Osteoblast (primary cell): ENCODE results near the gene RAD51B. TPM values are rescaled to one million over a fixed set of nuclear protein-coding genes. Genes with fewer than 3 reads are reported as not detected.
"Not testable (repeated sequence)": the region's sequence is repeated elsewhere in the genome, so short reads cannot be mapped to it uniquely, and the experiment has no call there.

Source experiments
- DNase-seq: peaks from one replicate; pipeline ENCODE4 v3.0.0; 2011; ENCODE audit warnings: low spot score, mixed read lengths; ENCODE audit not compliant: insufficient read length; ENCODE audit errors: missing footprints
- H2AFZ ChIP-seq: 2 replicates; pipeline ENCODE4 v1.6.0; 2011; ENCODE audit warnings: mild to moderate bottlenecking, low read length
- H3K27ac ChIP-seq: 2 replicates; pipeline ENCODE4 v1.5.1; 2011; ENCODE audit warnings: mild to moderate bottlenecking, low read depth, low read length, moderate library complexity
- H3K27me3 ChIP-seq: 2 replicates; pipeline ENCODE4 v1.6.0; 2012; ENCODE audit warnings: mild to moderate bottlenecking, control low read depth, inconsistent platforms, low read length, moderate library complexity; ENCODE audit not compliant: insufficient read depth
- H3K36me3 ChIP-seq: 2 replicates; pipeline ENCODE4 v1.5.1; 2011; ENCODE audit warnings: mild to moderate bottlenecking, low read length, control low read depth, moderate library complexity; ENCODE audit not compliant: insufficient read depth
- H3K4me1 ChIP-seq: 2 replicates; pipeline ENCODE4 v1.5.1; 2011; ENCODE audit warnings: mild to moderate bottlenecking, low read length, control low read depth, moderate library complexity; ENCODE audit not compliant: insufficient read depth
- H3K4me2 ChIP-seq: 2 replicates; pipeline ENCODE4 v1.6.0; 2011; ENCODE audit warnings: mild to moderate bottlenecking, low read length; ENCODE audit not compliant: insufficient read depth
- H3K4me3 ChIP-seq: fragments of 200-600 bp; sonication (generic); 3 replicates; pipeline ENCODE4 v1.5.1; 2012; ENCODE audit warnings: mild to moderate bottlenecking, low read length, inconsistent platforms; ENCODE audit not compliant: insufficient read depth
- H3K79me2 ChIP-seq: 2 replicates; pipeline ENCODE4 v1.6.0; 2012; ENCODE audit warnings: mild to moderate bottlenecking, low read length, control low read depth, inconsistent platforms; ENCODE audit not compliant: insufficient read depth
- H3K9me3 ChIP-seq: 2 replicates; pipeline ENCODE4 v1.5.1; 2011; ENCODE audit warnings: low read depth, low read length, control low read depth
- H4K20me1 ChIP-seq: 2 replicates; pipeline ENCODE4 v1.6.0; 2012; ENCODE audit warnings: mild to moderate bottlenecking, low read length, control low read depth; ENCODE audit not compliant: insufficient read depth
- total RNA-seq: library from RNA; depleted of rRNA; stranded (reverse); fragments of >200 nt; gene quantifications from 2 replicates; pipeline ENCODE4 v1.2.3, GENCODE V29; 2012
- TF ChIP-seq, protein P1 (sequence below): IDR thresholded peaks from 2 replicates; pipeline ENCODE4 v1.5.1; 2011; ENCODE audit warnings: mild to moderate bottlenecking, low read depth, low read length, moderate library complexity; ENCODE audit errors: extremely low read depth

Gene RAD51B
- total RNA-seq, 1 donor = 13.8 TPM

DNA sequence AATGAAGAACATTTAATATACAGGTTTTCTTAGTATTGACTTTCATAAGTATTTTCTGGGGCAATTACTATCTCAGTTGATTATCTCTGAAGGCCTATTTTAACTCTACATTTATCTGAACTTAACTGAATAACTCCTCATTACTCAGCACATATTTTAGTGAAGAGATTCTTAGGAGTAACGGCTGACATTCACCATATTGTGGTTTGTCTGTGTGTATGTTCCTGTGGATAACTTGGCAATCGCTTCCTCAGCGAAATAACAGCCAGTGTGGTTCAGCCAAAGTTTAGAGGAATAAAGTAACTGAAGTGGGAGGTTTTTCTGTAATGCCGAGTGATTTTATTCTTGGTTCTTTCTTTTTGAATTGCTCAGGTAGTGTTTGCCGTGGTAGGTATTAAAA lies 168.0 kb downstream of the RAD51B start:
- Histone ChIP-seq H4K20me1 (no peaks in the 10 kb centered on the region), H3K27ac (peak overlapping the region; percentile 82), H2AFZ (peak overlapping the region; percentile 21), H3K27me3 (no peaks in the 10 kb centered on the region), H3K79me2 (no peaks in the 10 kb centered on the region), H3K4me3 (peak overlapping the region; percentile 50), H3K4me2 (peak overlapping the region; percentile 67), H3K36me3 (no peaks in the 10 kb centered on the region), H3K9me3 (no peaks in the 10 kb centered on the region), H3K4me1 (peaks cover 24% of the 10 kb centered on the region)
- TF ChIP-seq, protein P1, sequence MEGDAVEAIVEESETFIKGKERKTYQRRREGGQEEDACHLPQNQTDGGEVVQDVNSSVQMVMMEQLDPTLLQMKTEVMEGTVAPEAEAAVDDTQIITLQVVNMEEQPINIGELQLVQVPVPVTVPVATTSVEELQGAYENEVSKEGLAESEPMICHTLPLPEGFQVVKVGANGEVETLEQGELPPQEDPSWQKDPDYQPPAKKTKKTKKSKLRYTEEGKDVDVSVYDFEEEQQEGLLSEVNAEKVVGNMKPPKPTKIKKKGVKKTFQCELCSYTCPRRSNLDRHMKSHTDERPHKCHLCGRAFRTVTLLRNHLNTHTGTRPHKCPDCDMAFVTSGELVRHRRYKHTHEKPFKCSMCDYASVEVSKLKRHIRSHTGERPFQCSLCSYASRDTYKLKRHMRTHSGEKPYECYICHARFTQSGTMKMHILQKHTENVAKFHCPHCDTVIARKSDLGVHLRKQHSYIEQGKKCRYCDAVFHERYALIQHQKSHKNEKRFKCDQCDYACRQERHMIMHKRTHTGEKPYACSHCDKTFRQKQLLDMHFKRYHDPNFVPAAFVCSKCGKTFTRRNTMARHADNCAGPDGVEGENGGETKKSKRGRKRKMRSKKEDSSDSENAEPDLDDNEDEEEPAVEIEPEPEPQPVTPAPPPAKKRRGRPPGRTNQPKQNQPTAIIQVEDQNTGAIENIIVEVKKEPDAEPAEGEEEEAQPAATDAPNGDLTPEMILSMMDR = no peak
- no peak for DNase-seq

DNA sequence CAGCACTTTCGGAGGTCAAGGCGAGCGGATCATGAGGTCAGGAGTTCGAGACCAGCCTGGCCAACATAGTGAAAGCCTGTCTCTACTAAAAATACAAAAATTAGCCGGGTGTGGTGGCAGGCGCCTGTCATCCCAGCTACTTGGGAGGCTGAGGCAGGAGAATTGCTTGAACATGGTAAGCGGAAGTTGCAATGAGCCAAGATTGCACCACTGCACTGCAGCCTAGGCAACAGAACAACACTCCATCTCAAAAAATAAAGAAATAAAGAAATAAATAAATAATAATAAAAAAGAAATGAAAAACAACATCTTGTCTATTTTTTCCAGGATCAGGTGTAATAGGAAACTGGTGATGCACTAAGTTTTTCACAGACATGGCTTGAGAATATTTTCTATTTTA lies 168.6 kb downstream of the RAD51B start:
- H3K27ac ChIP-seq = peak overlapping the region; percentile 82
- H3K4me2 ChIP-seq = peak overlapping the region; percentile 67

DNA sequence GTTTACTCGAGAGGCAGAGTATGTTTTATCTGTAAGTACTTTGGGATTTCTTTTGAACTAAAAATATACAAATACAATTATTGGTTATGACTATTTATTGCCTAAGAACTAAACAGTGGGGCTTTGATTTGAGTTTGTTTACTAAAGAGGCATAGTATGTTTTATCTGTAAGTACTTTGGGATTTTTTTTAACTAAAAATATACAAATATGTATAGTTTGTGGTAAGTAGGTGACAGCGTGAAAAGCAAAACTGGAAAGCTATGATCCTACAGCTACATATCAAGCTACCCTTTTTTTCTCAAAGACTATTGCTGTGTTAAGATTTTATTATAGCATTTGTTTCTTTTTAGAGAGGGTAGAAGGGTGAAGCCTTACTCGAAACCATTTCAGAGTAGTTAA lies 171.0 kb downstream of the RAD51B start:
- Histone ChIP-seq H3K27ac (no peak overlapping the region), H3K79me2 (no peaks in the 10 kb centered on the region), H2AFZ (no peak overlapping the region), H4K20me1 (no peaks in the 10 kb centered on the region), H3K4me2 (no peak overlapping the region), H3K27me3 (no peaks in the 10 kb centered on the region), H3K4me1 (peaks cover 21% of the 10 kb centered on the region), H3K4me3 (no peak overlapping the region), H3K36me3 (no peaks in the 10 kb centered on the region), H3K9me3 (no peaks in the 10 kb centered on the region)
- DNase-seq = no peak
- TF ChIP-seq, protein P1 = no peak

More for the DNA sequence above, 168.6 kb downstream of the RAD51B start:
- peak overlapping the region; percentile 50 for H3K4me3 ChIP-seq
- H3K36me3 ChIP-seq, H3K79me2 ChIP-seq, H3K27me3 ChIP-seq, H2AFZ ChIP-seq, H3K9me3 ChIP-seq, DNase-seq, H4K20me1 ChIP-seq: not testable (repeated sequence)
- peaks cover 24% of the 10 kb centered on the region for H3K4me1 ChIP-seq

DNA sequence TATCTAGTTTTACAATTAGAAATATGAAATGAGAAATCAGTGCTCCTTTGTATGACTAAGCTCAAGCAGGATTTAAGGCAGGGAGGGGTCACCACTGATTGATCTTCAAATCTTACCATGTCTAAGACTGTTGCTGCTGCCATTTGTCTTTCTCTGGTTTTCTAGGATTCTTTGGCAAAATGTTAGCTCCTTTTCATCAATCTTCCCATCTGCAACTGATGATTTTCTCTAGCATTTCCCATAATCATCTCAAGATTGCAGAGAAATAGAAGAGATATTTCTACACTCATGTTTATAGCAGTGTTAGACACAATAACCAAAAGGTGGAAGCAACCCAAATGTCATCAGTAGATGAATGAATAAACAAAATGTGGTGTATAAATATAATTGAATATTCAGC lies 175.0 kb downstream of the RAD51B start:
- no peaks in the 10 kb centered on the region for H3K27me3 ChIP-seq
- H3K27ac ChIP-seq = no peak overlapping the region
- no peak overlapping the region for H3K4me2 ChIP-seq
- H4K20me1 ChIP-seq = no peaks in the 10 kb centered on the region
- no peaks in the 10 kb centered on the region for H3K79me2 ChIP-seq
- H3K4me3 ChIP-seq = no peak overlapping the region
- TF ChIP-seq, protein P1 = no peak
- H3K4me1 ChIP-seq = peaks cover 10% of the 10 kb centered on the region
- H3K36me3 ChIP-seq = no peaks in the 10 kb centered on the region
- H2AFZ ChIP-seq = no peak overlapping the region
- no peak for DNase-seq
- H3K9me3 ChIP-seq = no peaks in the 10 kb centered on the region
